Measurements from ENCODE around the gene SEC24C.
"Not testable (repeated sequence)": the region's sequence is repeated elsewhere in the genome, so short reads cannot be mapped to it uniquely, and the experiment has no call there.

The SEC24C gene

DNA sequence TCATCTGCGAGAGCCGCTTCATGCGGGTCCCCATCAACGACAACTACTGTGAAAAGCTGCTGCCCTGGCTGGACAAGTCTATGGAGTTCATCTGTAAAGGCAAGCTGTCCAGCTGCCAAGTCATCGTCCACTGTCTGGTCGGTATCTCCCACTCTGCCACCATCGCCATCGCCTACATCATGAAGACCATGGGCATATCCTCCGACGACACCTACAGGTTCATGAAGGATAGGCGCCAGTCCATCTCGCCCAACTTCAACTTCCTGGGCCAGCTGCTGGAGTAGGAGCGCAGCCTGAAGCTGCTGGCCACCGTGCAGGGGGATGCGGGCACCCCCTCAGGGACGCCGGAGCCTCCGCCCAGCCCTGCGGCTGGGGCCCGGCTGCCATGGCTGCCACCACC lies 11.7 kb upstream of the SEC24C start:
- in situ Hi-C loops (cut with HindIII; ENCODE audit: low sequenced_read_pairs) = no loop called here

DNA sequence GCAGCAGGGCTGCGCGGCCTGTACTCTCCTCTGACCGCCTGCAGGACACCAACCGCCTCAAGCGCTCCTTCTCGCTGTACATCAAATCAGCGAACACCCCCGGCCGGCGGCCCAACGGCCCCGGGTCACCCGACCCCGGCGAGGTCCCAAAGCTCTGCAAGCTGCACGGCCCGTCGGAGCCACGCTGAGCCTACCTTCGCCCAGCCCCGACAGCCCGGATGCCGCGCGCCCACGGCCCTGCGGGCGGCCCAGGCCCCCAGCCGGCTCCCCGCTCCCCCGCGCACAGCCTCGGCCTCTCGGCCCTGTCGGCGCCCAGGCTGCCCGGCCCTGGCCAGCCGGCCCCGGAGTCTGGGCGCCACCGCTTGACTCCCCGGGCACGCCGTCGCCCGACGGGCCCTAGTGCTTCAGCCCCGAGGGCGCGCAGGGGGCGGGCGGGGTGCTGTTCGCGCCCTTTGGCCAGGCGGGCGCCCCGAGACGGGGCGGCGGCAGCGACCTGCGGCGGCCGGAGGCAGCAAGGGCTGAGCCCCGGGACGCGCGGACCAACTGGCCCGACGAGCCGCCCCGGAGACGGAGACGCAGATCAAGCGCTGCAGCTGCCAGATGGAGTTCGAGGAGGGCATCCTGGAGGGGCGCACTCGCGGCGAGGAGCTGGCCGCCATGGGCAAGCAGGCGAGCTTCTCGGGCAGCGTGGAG lies 11.1 kb upstream of the SEC24C start:
- in situ Hi-C loops (cut with HindIII; ENCODE audit: low sequenced_read_pairs) = no loop called here

DNA sequence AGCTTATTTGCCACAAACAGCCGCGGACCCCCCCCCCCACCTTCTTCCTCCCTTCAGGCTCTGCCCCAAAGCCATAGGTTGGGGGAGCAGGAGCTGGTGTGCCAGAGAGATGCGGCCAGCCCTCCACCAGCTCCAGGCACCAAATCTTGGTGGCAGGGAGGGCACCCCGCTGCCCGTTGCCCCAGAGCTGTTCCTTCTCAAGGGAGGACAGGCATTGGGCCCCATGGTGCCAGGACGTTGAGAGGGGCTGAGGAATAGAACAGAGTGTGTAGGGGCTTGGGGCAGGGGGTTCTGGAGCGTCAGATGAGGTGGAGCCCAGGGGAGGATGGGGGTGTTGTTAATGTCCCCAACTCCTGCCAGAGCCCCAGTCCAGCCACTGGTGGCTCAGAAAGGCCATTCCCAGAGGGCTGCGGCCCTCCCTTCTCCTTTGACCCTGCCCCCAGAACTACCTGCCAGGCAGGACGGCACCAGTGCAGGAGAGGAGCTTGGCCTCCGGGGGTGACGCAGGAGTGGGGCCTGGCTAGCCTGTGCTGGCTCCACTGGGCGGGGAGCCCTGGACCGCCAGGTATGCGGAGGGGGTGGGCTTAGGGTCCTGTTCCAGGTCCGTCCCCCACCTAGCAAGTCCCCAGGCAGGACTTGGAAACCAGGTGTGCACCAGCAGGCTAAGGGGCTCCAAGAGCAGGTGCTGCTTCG lies 10.0 kb upstream of the SEC24C start:
- in situ Hi-C loops (cut with HindIII; ENCODE audit: low sequenced_read_pairs) = no loop called here

DNA sequence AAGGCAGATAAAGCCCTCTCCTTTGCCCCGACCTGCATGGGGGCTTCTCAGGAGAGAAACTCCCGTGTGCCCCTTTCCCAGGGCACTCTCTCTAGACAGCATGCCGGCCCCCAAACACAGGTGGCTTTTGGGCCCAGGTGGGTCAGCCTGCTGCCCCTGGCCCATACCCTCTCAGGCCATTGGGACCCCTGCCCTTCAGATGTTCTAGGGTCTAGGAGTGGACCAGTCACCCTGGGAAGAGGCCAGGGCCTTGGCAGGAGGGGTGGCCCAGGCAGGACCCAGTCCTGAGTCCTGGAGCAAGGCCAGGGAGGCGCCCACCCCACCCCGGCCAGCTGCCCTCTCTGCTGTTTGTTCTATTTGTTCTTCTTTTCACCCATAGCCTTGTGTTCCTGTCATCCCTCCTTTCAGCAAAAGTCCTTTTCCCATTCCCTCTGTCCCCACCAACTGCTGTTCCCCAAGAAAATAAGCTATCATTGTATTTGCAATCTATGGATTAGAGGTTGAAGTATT lies 9.3 kb upstream of the SEC24C start:
- in situ Hi-C loops (cut with HindIII; ENCODE audit: low sequenced_read_pairs) = no loop called here

DNA sequence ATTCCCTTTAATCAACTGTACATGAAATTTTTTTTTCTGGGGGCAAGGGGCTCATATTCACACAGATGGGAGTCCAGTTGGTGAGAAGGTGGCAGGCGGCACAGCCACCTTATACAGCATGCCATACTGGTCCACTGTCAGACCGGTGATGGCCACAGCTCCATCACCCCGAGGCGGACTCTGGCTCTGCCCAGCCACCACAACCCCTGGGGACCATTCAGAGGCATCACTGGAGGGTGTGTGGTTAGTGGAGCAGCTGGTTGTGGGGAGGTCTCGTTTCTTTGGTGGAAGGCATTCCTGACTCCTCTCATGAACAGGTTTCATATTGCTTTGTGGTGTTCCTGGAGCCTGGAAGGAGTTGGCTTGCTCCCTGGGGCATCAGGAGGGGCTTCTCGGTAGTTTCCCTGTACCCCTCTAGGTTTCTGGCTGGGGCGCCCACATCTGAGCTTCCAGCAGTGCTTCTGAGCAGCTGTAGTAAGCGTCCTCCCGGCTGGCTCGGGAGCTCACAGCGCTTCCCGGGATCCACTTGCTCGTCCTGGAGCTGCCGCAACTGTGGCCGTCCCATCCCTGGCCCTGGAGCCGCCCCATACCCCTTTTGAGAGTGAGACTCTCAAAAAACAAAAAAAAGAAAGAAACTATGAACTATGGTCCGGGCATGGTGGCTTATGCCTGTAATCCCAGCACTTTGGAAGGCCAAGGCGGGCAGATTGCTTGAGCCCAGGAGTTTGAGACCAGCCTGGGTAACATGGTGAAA lies 3.5 kb upstream of the SEC24C start:
- in situ Hi-C loops (cut with HindIII; ENCODE audit: low sequenced_read_pairs) = not testable (repeated sequence)

DNA sequence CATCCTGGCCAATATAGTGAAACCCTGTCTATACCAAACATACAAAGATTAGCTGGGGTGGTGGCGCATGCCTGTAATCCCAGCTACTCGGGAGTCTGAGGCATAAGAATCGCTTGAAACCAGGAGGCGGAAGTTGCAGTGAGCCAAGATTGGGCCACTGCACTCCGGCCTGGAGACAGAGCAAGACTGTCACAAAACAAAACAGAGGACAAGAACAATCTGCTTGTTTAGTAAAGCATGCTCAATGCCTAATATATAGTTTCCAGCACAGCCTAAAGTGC lies 1.8 kb upstream of the SEC24C start:
- in situ Hi-C loops (cut with HindIII; ENCODE audit: low sequenced_read_pairs) = no loop called here

DNA sequence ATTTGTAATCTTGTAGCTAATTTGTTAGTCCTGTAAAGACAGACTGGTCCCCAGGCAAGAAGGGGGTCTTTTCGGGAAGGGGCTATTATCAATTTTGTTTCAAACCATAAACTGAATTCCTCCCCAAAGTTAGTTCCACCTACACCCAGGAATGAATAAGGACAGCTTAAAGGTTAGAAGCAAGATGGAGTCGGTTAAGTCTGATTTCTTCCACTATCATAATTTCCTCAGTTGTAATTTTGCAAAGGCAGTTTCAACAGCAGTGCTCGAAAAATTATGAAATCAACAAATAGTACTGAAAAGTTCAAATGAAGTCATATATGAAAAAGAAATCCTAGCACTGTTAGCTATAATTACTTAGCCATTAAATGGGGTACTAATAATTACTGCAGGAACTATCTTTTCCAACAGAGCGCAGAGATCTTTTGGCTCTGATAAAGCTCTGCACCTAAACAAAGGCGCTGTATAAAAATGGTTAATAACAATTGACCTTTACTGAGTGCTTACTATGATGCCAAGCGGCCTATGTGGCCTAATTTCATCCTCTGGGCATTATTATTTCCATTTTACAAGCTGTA lies 756 bp upstream of the SEC24C start:
- in situ Hi-C loops (cut with HindIII; ENCODE audit: low sequenced_read_pairs) = no loop called here

DNA sequence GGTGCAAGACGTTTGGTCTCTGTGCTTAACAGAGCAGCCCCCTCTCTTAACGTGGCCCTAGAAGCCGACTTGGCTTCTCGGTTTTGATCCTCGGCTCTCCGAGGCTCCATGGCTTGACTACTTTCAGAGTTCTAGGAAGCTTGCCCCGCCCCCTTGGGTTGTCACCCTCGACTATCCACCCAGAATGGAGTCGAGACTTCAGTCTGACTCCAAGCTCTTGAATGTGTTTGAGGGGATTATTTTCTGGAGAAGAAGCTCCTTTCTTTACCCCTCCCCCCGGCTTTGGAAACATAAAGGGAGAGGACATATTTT lies 448 bp downstream of the SEC24C start:
- in situ Hi-C loops (cut with HindIII; ENCODE audit: low sequenced_read_pairs) = no loop called here

DNA sequence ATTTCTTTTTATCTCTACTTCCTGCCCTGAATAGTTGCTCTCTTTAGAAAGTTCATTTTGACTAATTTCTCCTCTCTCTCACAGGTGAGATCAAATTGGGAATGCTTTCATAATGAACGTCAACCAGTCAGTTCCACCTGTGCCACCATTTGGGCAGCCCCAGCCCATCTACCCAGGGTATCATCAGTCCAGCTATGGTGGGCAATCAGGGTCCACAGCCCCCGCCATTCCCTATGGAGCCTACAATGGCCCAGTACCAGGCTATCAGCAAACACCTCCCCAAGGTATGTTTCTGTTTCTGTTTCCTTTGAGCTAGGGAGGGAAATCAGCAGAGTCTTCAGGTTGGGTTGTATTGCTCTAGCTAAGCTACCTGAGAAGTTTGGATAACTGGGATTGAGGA lies 2.5 kb downstream of the SEC24C start:
- in situ Hi-C loops (cut with HindIII; ENCODE audit: low sequenced_read_pairs) = no loop called here

DNA sequence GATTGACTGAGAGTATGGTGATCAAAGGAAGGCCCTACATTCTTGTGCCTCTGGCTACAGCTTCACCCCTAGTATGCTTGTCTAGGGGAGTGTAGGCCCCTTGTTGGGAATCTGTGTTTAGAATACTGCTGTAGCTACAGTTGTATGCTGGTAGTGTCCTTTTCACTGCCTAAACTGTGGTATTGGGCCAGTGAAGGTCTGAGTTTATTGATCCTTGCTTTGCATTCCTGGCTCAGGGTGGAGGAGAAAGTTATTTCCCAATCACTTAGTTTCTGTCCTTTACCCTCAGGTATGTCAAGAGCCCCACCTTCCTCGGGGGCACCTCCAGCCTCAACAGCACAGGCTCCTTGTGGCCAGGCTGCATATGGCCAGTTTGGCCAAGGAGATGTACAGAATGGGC lies 6.6 kb downstream of the SEC24C start:
- in situ Hi-C loops (cut with HindIII; ENCODE audit: low sequenced_read_pairs) = no loop called here

DNA sequence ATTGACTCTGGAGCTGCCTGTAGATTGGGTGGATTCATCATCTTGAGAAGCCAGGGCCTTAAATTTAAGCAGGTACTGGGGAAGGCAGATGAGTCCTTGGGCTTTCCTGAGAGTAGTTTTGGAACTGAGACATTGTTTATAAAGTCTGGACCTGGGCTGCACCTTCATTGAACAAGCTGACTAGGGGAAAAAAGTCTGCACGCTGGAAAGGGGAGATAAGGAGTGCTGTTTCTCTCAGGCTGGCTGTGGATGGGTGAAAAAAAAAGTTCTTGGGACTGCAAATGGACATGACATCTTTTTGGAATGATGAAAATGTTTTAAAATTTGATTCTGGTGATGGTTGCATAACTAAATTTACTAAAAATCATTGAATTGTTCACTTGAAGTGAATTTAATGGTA lies 12.0 kb downstream of the SEC24C start:
- in situ Hi-C loops (cut with HindIII; ENCODE audit: low sequenced_read_pairs) = no loop called here

DNA sequence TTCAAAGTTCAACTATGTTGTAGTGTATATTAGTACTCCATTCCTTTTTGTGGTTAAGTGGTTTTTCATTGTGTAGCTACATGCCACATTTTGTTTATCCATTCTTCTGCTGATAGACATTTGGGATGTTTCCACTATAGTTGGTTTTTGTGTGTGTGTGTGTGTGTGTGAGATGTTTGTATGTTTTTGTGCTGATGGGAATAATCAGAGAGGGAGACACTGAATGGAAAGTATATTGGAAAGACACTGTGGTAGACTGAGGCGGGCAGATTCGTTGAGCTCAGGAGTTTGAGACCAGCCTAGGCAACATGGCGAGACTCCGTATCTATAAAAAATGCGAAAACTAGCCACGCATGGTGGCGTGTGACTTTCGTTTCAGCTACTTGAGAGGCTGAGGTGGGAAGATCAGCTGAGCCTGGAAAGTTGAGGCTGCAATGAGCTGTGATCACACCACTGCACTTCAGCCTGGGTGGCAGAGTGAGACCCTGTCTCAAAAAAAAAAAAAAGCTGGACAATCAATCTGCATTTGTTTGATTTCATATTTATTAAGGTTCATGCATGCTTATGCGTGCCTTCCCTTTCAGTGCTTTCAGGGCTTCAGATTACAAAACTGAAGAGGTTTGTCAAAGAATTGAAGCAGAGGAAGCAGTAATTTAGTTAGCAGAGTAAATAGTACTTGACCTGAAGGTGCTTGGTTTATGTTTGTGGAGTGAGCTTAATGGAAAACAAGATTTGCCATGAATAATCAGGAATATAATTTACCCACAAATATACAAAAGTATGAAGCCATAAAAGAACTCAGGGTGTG lies 14.7 kb downstream of the SEC24C start:
- in situ Hi-C loops (cut with HindIII; ENCODE audit: low sequenced_read_pairs) = no loop called here

DNA sequence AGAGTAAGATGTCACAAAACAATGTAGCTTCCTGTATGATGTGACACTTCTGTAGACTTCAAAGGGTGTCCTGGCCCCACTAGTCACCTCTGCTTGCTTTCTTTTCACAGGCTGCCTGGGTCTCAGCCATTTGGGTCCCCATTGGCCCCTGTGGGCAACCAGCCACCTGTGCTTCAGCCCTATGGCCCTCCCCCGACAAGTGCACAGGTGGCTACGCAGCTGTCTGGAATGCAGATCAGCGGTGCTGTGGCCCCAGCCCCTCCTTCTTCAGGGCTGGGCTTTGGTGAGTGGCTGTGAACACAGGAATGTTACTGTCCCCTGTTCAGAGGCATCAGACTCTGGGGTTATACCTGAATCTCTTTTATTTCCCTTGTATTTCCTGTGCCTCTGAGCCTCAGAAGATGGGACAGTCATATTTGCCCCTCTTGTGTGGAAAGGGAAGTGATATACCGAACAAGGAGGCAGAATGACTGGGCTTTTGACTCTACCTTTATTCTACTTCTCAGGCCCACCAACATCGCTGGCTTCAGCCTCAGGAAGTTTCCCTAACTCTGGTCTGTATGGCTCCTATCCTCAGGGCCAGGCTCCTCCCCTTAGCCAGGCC lies 15.4 kb downstream of the SEC24C start:
- in situ Hi-C loops (cut with HindIII; ENCODE audit: low sequenced_read_pairs) = no loop called here

DNA sequence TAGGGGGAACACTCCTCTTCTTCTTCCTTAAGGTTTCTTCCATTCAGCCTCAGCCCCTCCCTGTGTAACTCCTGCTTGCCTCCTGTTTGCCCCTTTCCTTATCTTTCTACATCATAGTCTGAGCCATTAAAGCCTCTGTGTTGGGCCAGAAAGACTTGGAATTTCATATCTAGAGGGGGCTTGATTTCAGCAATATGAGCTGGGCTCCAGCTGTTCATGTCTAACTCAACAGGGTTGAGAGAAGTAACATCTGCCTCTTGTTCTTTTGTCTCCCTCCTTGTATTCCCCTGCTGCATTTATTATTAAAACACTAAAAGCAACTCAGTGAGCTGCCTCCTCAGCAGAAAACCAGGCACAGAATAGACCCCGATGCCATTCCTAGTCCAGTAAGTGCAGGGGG lies 17.6 kb downstream of the SEC24C start:
- in situ Hi-C loops (cut with HindIII; ENCODE audit: low sequenced_read_pairs) = no loop called here

DNA sequence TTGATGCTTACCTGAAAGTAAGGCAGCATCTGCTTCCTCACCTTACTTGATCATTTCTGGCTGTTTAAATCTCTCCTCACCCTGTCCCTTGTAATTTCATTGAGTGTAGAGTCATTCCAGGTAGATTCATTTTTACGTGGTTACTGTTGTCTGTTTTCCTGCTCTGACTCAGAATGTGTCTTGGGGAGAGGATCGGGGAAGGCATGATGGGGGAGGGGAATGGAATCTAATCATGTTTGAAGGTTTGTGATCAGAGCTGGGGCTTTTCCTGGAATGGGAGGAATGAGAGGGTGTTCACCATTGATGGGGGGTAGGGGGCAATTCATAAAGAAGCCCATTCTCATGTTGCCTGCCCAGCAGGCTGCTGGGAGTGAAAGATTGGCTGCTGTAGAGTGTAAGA lies 18.7 kb downstream of the SEC24C start:
- in situ Hi-C loops (cut with HindIII; ENCODE audit: low sequenced_read_pairs) = no loop called here

DNA sequence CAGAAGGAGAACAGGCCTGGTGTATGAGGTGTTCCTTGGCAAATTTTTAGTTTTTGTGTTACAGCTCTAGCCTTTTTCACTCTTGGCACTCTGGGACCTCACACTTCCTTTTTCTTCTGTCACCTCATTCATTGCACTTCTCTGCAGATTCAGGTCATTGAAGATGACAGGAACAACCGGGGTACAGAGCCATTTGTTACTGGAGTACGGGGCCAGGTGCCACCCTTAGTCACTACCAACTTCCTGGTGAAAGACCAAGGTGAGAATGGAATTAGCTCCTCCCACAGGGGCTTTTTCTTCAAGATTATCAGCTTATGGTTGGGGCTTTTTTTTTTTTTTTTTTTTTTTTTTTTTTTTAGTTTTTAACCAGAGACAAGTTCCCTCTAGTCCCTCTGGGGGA lies 19.2 kb downstream of the SEC24C start:
- in situ Hi-C loops (cut with HindIII; ENCODE audit: low sequenced_read_pairs) = no loop called here

DNA sequence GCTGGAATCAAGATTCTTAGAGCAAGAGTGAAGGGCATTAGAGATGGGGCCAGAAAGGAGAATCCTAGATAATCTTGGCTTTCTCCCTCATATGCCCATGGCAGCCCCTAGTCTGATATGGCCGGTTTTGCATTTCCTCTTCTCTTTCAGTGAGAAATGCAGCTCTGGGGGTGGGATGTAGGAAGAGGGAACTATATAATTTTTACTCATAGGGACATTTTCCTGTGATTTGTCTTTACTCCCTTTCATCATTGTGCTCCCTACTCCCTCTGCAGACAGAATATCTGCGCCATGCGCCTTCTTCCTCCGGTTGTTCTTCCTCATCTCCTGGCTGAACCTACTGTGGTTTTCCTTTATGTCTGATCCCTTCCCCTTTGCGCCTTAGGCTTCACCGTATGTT lies 20.9 kb downstream of the SEC24C start:
- in situ Hi-C loops (cut with HindIII; ENCODE audit: low sequenced_read_pairs) = no loop called here

DNA sequence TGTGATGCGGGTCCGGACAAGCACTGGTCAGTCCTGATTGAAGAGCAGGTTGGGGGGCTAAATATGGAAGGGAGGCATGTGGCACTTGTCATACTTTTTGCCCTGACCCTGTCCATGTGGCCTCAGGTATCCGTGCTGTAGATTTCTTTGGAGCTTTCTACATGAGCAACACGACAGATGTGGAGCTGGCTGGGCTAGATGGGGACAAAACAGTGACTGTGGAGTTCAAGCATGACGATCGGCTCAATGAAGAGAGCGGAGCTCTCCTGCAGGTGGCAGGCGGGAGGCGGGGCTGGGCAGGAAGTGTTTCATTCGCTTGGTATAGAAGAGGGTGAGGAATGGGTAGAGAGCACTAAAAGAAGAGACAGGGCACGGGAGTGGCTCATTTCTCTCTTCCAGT lies 24.7 kb downstream of the SEC24C start:
- in situ Hi-C loops (cut with HindIII; ENCODE audit: low sequenced_read_pairs) = no loop called here

DNA sequence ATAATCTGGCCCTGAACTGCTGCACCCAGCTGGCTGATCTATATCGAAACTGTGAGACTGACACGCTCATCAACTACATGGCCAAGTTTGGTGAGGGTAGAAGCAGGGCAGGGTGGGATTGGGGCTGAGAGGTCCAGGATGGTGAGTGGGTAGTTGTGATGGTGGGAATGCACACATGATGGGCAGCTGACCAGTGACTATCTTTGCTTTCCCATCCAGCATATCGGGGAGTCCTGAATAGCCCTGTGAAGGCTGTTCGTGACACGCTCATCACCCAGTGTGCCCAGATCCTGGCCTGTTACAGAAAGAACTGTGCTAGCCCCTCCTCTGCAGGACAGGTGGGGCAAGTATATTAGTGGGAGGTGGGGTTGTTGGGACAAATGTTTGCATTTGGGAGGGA lies 25.2 kb downstream of the SEC24C start:
- in situ Hi-C loops (cut with HindIII; ENCODE audit: low sequenced_read_pairs) = no loop called here

DNA sequence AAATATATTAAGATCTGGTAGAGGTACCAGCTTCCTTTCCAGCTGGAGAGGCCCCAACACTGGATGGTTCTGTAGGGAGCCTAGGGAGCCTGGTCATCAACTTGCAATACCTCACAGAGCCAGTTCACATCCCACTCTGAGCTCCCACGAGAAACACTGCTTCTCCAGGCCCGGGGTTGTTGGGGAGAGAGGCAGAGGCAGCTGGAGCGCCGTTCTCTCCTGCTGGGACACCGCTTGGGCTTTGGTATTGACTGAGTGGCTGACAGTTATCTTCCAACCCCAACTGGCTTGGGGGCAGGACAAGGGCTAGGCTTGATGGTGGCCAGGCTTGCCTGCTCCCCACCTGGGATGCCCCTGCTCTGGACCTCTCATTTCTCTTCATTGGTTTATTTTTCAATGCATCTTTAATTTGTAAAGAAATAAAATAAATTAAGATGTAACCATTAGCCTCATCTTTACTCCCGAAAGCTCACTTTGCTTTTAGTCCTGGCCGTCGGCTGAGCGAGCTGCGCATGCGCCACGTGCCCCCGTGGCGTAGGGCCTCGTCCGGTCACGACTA lies 27.6 kb downstream of the SEC24C start:
- in situ Hi-C loops (cut with HindIII; ENCODE audit: low sequenced_read_pairs) = no loop called here
